GM19452 (cell line): ENCODE data around the gene CDH4.

ENCODE experiments used
- ATAC-seq: cut with Tn5 transposase; IDR thresholded peaks from one replicate; pipeline ENCODE4 v1.9.1; 2021; ENCODE audit not compliant: unreplicated experiment

Gene CDH4

DNA sequence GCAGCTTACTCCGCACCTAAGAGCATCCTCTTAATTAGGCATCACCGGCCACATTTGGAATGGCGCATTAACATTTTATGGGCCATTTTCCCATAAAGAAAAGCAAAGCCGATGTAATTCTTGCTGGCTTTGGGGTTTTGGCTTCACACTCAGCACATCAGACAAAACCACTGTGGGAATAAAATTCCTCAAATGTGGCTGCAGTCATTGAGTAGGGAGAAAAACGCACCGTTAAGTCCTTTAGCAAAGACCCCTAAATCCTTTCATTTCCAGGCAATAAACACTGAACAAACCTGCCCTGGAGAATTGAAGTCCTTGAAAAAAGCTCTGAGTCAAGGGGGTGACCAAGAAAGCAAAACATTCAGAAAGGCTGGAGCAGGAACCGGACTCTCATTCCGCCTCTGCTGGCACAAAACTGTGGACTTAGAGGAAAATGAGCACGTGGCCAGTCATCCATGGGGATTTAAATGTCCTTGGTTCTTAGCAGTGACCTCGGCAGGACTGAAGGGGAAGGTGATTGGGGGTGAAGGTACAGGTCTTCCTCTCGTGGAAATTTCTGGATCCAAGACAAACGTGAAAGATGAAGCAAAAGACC is 102.9 kb downstream of the CDH4 start:
- no peak for ATAC-seq

DNA sequence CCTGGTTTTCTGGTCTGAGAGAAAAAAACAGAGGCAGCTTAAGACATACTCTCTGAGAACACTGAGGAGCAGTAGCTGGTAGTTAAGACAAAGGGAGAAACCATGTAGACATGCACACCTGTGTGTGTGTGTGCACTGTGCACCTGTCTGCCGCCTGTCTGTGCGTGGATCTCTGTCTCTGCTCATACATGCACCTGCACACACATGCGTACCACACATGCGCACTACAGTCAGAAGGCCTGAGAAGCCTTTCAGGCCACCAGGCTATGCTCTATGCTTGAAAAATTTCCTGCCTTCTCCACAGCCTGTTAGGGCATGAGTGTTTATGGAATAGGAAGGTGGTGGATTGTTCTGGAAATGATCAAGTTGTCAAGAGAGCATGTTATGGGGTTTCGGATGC is 103.5 kb downstream of the CDH4 start:
- no peak for ATAC-seq

DNA sequence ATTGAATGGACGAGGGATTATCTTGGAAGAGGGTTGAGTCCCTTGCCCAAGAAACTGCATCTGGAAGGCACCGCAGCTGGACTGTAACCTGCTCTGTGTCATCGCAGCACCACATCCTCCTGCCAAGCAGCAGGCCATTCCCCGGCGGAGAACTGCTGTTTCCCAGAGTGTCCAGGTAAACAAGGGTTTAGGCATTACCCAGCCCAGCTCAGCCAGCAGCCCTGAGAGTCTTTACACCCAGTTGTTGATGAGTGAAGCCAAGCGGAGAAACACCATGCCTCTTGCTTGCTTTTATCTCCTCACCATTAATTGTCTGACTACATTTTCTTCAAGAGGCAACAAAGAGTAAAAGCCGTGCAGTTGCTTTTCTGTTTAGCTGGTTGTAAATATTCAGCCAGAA is 104.1 kb downstream of the CDH4 start:
- ATAC-seq = no peak

DNA sequence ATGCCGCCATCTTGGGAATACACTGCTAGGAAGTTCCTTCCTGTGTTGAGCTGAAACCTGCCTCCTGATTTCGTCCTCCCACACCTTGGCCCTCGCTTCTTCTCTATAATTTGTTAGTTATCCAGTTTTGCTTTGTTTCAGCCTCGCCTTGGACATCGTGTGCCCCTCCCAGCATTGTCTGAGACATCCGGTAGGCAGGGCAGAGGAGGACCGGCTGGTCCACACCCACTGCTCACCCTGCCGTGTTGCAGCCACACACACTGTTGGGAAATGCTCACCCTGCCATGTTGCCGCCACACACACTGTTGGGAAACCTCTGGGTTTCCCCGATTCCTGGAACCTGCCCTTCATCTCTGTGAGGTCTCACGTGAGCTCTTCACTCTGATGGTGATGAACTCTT is 105.1 kb downstream of the CDH4 start:
- no peak for ATAC-seq

DNA sequence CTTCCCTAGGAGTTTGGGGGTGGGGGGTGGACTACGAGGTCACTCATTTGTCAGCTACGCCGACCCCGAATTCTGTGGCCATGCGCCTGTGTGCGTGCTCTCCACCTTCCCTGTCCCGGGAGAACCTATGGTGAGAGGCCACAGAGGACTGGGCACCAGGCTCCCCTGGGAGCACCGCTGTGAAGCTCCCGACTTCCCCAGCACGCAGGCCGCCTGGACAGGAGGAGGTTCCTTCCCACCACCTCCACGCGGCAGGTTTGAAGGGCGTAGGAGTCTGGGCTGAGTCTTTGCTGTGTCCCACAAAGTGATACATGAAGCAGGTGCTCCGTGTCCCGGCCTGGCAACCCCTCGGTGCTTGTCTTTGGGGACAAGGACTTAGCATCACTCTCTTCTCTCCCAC is 107.2 kb downstream of the CDH4 start:
- no peak for ATAC-seq

DNA sequence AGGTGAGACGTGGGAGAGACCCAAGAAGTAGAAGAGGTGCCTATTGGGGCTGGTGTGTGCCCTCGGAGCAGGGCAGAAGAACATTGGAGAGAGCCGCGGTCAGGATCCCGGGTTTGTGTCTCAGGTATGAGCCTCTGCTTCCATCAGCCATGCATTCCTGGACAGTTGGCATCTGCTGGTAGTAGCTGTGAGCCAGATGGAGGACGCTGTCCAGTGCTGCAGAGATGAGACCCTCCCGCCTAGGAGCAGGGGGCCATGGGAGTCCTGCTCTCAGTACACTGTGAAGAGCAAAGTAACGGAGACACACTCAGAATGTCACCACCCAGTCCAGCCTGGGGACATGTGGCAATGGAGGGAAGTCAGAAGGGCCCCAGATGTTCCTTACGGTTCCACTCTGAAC is 108.2 kb downstream of the CDH4 start:
- no peak for ATAC-seq

DNA sequence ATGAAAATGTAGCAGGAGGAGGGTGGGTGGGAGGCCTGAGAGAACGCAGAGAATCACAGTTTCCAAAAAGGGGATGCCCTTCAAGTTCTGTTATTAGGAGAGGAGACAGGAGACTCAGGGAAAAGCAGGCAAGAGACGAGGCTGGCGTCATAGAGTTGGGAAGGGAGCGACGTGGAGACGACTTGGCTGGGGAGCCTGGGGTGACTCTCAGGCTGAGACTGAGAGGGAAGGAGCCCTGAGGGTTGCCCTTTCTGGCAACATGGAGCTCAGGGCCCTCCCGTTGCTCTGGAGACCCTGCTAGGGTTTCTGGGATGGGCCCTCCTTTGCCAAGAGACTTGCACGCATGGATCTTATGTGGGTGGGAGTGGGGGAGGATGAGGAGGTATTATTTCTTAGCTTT is 108.9 kb downstream of the CDH4 start:
- no peak for ATAC-seq

DNA sequence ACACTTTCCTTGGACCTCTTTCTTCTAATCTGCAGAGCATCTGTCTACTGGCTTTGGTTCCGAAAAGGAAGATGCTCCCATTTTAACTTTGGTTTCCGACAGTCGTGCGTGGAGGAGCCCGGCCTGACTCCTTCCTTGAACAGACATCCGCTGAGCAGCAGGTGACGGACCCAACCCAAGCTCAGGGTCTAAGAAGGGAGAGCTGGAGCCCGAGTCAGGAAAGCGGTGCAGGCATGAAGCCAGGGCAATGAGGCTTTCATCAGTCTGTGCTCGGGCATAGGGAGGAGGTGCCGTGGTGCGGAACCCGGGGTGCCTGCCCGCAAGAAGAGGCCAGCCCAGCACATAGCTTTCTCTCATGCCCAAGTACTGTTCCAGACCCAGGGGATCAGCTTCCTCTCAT is 109.4 kb downstream of the CDH4 start:
- no peak for ATAC-seq

DNA sequence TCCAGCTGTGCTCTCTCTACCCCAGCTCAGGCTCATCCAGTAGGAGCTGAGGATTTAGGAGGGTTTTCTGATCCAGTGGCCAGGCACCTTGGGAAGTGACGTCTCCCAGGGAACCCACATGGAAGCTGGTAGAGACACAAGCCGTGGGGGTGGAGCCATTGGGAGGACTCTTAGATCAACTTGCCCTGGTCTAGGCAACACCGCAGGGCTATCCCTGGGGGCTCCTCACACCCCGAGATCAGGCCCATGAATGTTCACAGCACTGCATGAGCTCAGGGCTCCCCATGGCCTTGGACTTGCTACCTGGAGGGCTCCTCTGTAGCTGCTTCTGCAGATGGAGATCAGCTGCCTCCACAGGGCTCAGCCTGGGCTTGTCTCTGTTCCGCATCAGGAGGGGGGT is 112.1 kb downstream of the CDH4 start:
- ATAC-seq = no peak

DNA sequence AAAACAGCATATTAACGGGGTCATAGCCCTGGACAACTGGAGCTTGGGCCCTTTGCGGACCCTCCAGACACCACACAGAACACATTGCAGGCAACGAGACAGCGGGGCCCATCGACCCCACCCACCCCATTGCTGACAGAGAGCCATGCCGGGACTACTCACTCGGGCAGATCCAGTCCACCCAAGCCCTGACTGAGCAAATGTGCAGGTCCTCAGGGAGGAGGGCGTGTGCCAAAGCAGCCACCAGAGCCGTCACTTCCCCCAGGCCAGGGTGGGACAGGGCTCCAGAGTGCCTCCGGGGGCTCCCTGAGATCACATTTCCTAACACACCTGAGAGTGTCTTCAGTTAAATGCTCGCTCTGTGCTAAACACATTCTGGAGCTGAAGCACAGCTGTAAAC is 114.9 kb downstream of the CDH4 start:
- ATAC-seq = no peak

DNA sequence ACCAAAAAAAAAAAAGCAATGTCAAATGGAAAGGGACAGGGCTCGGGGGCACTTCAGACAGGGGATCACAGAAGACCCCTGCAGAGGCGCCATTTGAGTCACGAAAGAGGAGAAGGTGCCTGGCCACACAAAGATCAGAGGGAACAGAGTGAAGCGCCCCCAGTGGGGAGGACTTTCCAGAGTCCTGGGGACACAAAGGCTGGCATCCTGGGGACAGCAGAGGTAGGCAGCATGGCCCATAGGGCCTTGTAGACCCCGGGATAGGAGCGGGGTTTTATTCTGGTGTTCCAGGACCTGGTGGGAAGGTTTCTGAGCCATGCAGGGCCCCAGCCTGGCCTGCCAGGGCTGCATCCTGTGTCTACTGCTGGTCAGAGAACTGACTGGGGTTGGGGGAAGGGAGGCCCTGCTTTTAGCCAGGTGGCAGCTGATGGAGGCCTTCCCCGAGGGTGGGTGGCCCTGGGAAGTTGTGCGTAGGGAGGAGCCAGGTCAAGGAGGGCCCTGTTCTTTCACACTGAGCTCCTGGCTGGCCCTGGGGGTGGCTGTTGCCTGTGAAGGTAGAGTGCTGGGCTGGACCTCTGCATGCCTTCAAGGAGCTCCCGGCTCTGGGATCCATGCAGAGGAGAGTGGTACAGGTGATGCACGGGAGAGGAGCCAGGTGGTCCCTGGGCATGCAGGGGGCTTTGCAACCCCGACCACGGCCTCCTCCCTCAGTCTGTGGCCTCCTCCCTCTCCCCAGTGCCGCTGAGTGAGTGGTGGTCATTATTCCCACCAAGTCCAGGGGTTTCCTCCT is 117.9 kb downstream of the CDH4 start:
- no peak for ATAC-seq

DNA sequence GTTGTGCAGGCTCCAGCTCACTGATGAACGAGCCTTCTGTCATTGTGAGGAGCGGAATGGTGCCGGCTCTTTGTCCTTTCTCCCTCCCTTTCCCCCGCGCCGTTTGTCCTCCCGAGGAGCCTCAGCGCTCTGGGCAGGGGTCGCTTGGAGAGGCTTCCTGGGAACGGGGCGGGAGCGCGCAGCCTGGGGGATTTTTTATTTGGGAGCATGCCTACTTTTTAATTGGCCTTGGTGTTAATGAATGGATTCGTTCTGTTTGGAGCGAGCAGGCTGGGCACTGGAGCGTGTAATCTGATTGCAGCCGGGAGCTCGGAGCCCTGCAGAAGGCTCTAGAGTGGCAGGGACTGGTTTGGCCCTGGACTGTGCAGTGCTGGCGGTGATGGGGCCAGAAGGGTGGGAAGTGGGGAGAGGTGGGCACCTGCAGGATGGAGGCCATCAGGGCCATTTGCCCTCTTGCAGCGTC is 118.8 kb downstream of the CDH4 start:
- ATAC-seq = no peak

DNA sequence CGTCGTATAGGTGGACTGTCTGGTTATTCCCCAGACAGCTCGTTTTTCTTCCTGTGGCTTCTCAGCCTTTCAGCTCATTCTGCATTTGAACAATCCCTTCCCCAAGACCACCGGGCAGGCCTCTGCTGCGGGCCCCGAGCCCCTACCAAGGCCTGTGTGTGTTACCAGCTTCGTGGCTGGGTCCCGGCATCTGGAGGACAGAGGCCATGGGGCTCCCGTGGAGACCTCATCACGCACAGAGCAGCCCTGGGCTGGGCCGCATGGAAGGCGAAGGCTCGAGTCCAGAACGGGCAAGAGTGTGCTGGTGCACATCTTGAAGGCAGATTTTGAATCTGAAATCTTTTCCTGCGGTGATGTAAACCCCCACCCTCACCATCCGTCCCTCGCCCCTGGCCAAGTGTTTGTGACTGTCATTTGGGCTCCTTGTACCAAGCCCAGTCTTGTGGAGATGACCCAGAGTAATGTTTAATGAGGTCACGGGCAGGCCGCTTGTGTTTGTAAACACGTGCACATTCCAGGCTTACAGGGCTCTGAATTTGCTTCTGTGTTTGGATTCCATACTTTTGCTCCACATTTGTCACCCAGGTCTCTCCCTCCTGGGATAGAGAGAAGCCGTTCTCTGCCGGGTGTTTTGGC is 119.6 kb downstream of the CDH4 start:
- ATAC-seq = no peak

DNA sequence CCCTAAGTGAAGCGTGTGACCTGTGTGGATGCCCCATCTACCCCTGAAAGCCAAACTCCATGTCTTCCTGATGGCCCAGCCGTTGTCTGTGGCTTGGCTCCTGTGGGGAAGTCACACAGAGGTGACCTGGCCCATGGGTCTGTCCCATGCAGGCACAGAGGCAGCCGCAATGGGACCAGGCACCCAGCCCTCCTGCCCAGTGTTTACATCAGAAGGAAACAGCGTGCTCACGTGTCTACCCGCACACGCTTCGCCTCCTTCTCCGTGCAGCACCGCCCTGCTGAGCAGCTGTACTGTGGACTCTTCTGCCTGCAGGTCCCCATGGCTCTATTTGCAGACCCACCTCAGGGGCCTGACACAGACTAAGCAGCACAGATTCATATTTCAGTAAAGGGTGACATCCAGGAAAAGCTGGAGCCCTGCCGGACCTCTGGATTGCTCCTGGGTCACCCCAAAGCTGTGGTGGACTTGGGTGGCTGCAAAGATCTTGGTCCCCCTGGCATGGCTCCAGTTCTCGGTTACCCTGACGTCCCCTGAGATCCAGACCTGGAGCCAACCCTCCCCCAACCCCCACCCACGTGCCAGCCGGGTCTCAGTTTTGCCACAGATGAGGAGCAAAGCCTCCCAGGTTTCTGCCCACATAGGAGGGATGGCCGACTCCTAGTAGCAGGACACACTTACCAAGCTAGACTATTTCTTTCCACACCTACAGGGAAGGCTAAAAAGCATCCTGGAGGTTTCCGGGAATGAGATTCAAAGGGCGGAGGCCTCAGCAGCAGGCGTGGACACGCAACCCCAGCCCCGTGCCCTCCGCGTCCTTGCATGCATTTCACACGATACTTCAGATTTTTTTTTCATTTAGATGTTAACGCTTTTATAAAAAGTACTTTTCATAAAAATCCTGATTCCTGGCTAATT is 120.3 kb downstream of the CDH4 start:
- no peak for ATAC-seq

DNA sequence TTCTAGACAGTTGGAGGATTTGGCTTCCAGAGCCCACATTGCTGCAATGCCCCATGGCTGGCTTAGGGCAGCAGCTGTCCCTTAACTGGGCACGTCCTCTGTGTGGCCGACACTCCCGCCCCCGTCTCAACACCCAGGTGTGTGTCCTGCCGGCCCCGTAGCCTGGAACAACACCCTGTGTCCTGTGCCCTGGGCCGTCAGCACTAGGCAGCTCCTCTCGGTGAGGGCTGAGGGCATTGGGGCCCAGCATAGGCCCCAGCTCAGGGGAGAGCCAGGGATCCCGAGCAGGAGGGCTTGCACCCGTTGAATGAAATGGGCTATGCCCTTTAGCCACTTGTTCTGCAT is 121.0 kb downstream of the CDH4 start:
- no peak for ATAC-seq

DNA sequence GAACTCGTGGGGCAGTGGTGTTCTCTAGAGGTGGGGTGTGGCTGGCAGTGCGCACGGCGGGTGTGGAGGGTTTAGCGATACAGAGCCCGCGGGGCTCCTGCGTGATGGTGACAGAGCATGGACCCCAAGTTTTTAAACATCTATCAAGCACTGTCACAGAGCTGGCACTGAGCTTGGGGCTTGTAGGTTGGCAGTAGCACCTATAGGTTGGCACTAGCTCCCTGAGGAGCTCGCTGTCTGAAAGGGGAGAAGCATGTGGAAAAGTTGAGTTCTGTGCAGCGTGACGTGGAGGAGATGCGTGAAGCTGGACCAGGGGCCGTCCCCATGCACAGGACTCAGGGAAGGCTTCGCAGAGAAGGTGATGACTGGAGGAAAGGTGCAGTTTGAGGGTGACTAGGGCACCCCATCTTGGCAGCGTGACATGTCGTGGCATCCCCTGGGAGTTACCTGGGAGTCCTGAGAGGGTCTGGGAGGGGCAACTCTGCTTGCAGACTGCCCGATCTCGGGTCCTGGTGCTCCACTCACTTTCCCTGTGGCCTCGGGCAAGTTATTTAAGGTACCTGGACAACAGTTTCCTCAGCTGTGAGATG is 122.0 kb downstream of the CDH4 start:
- no peak for ATAC-seq

DNA sequence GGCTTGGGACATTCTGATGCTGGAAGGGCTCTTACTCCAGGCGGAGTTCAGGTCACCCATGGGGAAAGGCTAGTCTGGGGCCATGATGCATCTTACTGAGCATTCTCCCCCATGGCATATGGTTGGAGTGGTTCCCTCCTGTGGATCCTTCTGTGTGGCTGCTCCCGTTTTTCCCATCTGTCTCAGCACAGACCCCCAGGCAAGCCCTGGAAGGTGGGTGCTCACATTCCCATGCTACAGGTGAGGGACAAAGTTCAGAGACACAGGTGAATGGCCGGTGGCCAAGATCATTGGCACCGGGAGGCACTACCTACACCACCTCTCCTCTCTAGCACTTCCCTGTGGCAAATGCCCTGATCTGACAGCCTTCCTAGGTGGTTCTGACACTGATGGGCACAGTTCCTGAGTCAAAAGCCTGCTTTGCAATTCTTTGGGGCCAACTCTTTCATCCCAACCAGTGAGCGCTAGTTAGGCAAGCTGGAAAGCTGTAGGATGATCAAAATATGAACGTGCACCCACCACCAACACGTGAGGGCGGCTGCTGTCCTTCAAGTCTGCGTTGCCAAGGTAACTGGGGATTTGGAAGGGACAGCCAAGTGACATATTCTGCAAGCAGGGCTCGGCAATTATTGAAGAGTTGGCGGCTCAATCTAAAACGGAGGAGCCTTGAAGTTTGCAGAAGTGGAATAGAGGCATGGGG is 124.6 kb downstream of the CDH4 start:
- ATAC-seq = no peak

DNA sequence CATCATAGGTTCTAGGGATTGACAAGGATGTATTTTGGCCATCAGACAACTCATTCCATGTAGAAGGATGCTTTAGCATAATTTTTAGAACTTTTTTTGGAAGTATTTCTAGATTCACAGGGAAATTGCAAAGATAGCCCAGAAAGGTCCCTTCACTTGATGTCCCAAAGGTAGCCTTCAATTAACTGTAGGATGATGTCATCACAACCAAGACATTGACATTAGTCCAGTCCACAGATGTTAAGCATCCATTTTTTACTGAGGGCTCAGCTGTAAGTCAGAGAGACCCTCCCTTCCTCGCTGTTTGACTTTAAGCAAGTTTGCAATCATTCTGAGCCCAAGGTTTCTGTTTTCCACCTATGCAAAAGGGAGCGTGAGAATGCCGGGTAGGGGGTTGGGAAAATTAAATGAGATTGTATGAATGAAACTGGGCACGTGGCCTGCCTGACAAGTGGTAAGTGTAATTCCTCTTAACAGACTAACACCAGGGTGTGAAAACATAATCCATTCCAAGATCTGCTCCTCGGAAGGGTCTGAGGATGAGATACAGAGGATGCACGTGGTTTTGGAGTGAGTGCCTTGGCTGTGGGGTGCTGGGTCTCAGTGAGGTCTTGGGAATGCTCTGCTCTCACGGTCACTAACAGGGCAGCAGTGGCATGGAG is 126.8 kb downstream of the CDH4 start:
- no peak for ATAC-seq

DNA sequence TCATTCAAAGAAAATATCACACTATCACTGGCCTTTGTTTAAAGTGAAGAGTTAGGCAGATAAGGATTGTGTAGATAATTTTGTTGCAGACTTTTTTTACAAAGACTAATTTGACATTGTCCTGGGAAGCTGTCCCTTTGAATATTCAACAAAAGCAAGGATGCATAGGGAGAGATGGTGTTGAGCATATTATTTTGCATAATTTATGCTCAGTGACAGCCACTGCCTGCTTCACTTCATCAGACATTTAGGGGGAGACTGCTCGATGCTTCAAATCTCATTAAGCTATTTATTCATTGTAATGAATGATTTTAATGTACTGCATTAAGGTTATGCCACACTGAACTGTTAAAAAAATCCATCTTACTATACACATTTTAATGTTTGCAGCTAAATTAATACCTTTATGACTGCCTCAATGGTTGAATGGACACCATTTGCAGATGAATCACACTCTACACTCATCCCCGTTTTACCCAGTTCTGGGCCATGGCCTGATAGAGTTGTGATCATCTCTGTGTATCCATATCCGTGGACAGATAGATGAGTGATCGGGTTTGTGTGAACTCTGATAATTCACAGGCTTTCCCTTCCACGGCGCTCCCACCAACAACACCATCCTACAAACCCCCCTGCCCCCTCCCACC is 128.0 kb downstream of the CDH4 start:
- no peak for ATAC-seq
